Breast epithelium (tissue), 4 donors: ENCODE results near the gene ICAM2. TPM values are rescaled to one million over a fixed set of nuclear protein-coding genes. Genes with fewer than 3 reads are reported as not detected.

Experiments used
- DNase-seq, 2 donors: peaks; one replicate each; pipeline ENCODE4 v3.0.0-alpha.2; 2019; ENCODE audit warnings: low spot score in 2 of 2
- H3K27ac ChIP-seq, 2 donors: fragments of 200-600 bp; sonication (generic) in 1 of 2; one replicate each; pipeline ENCODE4 v1.5.1; 2016 to 2019; ENCODE audit warnings: mild to moderate bottlenecking in 1 of 2
- H3K27me3 ChIP-seq, 2 donors: fragments of 200-600 bp; sonication (generic) in 1 of 2; one replicate each; pipeline versions ENCODE4 v1.5.1 to v1.6.0; 2017 to 2019; ENCODE audit warnings: control low read depth in 1 of 2, mild to moderate bottlenecking in 1 of 2
- H3K36me3 ChIP-seq: fragments of 200-600 bp; one replicate; pipeline ENCODE4 v1.5.1; 2019
- H3K4me1 ChIP-seq, 2 donors: fragments of 200-600 bp; sonication (generic); one replicate each; pipeline ENCODE4 v1.5.1; 2016 to 2019; ENCODE audit warnings: control low read depth in 1 of 2
- H3K4me3 ChIP-seq, 3 donors: fragments of 200-600 bp; sonication (generic); 1 replicate in 2 of 3; 2 replicates in 1 of 3; pipeline ENCODE4 v1.5.1; 2016 to 2019; ENCODE audit warnings: mild to moderate bottlenecking in 3 of 3, moderate library complexity in 2 of 3
- H3K9me3 ChIP-seq, 2 donors: fragments of 200-600 bp; sonication (generic) in 1 of 2; one replicate each; pipeline ENCODE4 v1.5.1; 2016 to 2019; ENCODE audit warnings: control low read depth in 1 of 2
- POLR2A ChIP-seq: fragments of 450-650 bp; IDR thresholded peaks from one replicate; pipeline ENCODE4 v1.6.1; 2016; ENCODE audit warnings: antibody characterized with exemption, mild to moderate bottlenecking, moderate library complexity
- POLR2AphosphoS5 ChIP-seq, 3 donors: sonication (generic); formaldehyde crosslinking; IDR thresholded peaks; one replicate each; pipeline ENCODE4 v1.6.1; 2017; ENCODE audit warnings: antibody characterized with exemption in 3 of 3
- intact Hi-C: fragments of 100-400 bp; cut with DNase I; formaldehyde crosslinking; loops from one replicate; pipeline ENCODE4 v1.15.1; 2023; ENCODE audit warnings: low total_unique reads
- total RNA-seq, 3 donors: library from RNA; depleted of rRNA; stranded (reverse); fragments of >200 nt; gene quantifications; one replicate each; pipeline ENCODE4 v1.1.0, GENCODE V29; 2016
- TF ChIP-seq, protein P1 (sequence below), 3 donors: fragments of 450-650 bp; IDR thresholded peaks; one replicate each; pipeline ENCODE4 v1.5.1; 2016 to 2017; ENCODE audit warnings: antibody characterized with exemption in 3 of 3, mild to moderate bottlenecking in 3 of 3, moderate library complexity in 3 of 3

The ICAM2 gene
- total RNA-seq, 3 donors from 2014 or later: 26.1 to 106 (median 32.2) TPM

DNA sequence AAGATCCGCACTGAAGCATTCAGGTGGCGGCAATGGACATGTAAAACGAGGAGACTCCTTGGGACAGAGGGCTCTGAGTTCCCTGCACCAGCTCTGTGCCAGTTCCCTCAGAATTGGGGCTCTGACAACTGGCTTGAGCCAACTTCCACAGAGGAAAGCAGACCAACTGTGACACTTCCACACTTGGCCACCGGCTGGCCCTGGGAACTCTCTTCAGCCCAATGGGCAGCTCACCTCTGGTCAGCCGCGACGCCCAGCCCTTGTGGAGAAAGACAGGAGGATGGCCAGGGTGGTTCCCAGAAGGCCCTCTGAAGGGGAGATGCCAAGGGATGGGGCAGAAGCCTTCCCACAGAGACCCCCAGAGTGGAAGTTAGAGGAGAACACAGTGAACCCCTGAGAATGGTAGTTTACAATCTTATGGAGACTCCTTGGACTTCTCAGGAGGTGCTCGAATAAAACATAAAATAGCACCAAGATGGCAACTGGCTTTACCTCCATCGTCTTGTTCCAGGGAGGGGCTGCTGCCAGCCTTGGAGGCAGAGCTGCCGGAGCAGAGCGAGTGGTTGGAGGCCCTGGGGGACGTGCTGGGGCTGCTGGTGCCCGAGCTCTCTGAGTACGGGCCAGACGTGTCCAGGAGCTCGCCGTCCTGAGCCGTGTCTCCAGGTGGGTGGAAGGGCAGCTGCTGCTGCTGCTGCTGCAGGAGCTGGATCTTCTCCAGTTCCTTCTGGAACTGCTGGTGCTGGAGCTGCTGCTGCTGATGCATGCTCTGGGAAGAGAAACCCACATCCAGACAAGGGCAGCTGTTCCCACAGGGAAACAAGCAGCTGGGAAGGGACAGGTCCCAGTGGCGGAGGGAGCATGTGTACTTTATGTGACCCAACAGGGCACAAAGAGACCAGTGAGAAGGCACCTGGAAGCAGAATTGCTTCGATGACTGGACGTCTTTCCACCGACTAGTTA lies 35.0 kb upstream of the ICAM2 start:
- Histone ChIP-seq H3K36me3 (no peaks in the 10 kb centered on the region), H3K4me1 (peaks cover 0 to 5% of the 10 kb centered on the region in 2 donors), H3K27me3 (no peaks in the 10 kb centered on the region), H3K4me3 (no peak overlapping the region), H3K27ac (no peak overlapping the region), H3K9me3 (no peaks in the 10 kb centered on the region)
- DNase-seq: no peak
- TF ChIP-seq, protein P1, sequence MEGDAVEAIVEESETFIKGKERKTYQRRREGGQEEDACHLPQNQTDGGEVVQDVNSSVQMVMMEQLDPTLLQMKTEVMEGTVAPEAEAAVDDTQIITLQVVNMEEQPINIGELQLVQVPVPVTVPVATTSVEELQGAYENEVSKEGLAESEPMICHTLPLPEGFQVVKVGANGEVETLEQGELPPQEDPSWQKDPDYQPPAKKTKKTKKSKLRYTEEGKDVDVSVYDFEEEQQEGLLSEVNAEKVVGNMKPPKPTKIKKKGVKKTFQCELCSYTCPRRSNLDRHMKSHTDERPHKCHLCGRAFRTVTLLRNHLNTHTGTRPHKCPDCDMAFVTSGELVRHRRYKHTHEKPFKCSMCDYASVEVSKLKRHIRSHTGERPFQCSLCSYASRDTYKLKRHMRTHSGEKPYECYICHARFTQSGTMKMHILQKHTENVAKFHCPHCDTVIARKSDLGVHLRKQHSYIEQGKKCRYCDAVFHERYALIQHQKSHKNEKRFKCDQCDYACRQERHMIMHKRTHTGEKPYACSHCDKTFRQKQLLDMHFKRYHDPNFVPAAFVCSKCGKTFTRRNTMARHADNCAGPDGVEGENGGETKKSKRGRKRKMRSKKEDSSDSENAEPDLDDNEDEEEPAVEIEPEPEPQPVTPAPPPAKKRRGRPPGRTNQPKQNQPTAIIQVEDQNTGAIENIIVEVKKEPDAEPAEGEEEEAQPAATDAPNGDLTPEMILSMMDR (IDR thresholded peaks at IDR 0.05): no peak
- no peak for TF ChIP-seq POLR2AphosphoS5 (IDR thresholded peaks at IDR 0.05)
- TF ChIP-seq POLR2A: no peak
- intact Hi-C loops: no loop called here

- Histone ChIP-seq H3K4me1 (peaks cover 0 to 5% of the 10 kb centered on the region in 2 donors), H3K36me3 (peaks cover 3% of the 10 kb centered on the region), H3K27me3 (no peaks in the 10 kb centered on the region), H3K9me3 (no peaks in the 10 kb centered on the region), H3K27ac (no peak overlapping the region), H3K4me3 (no peak overlapping the region)
- TF ChIP-seq, protein P1 (IDR thresholded peaks at IDR 0.05): no peak
- DNase-seq: no peak
- intact Hi-C loops: no loop called here
Measured at GRCh38 chr17:64054304-64054703, 33.9 kb upstream of the ICAM2 start.

- intact Hi-C loops: no loop called here
- no peak for DNase-seq
Measured at GRCh38 chr17:64053101-64053500, 32.7 kb upstream of the ICAM2 start.

DNA sequence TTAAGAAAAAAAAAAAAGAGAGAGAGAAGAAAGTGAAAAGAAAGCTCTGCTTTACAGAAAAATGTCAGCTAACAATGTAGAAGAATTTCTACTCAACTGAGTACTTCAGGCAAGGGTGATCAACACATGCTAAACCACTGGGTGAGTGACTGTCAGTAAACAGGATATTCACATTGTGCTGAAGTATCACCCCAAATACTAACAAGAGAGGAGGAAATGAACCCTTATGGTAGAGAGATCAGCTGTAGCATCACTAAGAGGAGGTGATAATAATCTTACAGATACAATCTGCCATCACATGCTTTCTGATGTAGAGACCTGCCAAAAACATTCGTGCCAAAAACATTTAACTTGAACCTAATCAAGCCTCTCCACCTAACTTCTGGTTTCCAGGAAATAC lies 30.7 kb upstream of the ICAM2 start:
- Histone ChIP-seq H3K27me3 (no peaks in the 10 kb centered on the region), H3K27ac (no peak overlapping the region), H3K9me3 (no peaks in the 10 kb centered on the region), H3K4me3 (no peak overlapping the region), H3K36me3 (peaks cover 13% of the 10 kb centered on the region), H3K4me1 (peaks cover 0 to 4% of the 10 kb centered on the region in 2 donors)
- DNase-seq: no peak
- intact Hi-C loops: no loop called here
- TF ChIP-seq, protein P1 (IDR thresholded peaks at IDR 0.05): no peak
- TF ChIP-seq POLR2AphosphoS5 (IDR thresholded peaks at IDR 0.05) (no peak), POLR2A (no peak)

More at GRCh38 chr17:64053101-64053500, 32.7 kb upstream of the ICAM2 start:
- Histone ChIP-seq H3K4me1 (peaks cover 0 to 5% of the 10 kb centered on the region in 2 donors), H3K9me3 (no peaks in the 10 kb centered on the region), H3K4me3 (no peak overlapping the region), H3K36me3 (peaks cover 9% of the 10 kb centered on the region), H3K27ac (no peak overlapping the region), H3K27me3 (no peaks in the 10 kb centered on the region)
- no peak for TF ChIP-seq POLR2A
- TF ChIP-seq, protein P1 (IDR thresholded peaks at IDR 0.05): no peak
- no peak for TF ChIP-seq POLR2AphosphoS5 (IDR thresholded peaks at IDR 0.05)

DNA sequence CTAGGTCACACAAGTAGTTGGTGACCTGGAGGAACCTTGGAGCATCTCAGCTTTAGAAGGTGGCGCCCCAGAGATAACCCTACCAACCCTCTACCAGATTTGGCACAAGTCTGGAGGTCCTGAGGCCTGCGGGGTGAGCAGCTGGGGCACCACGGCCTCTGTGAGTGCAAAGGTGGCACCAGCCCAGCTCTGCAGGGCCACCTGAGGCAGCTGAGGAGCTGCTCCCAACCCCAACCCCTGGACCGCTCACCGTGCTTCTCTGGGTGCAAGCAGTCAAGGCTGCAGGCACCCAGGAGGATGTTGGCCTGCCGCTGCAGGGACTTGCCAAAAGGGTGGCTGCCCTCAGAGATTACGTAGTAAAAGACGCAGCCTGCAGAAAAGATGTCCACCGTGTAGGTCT lies 28.4 kb upstream of the ICAM2 start:
- Histone ChIP-seq H3K27me3 (no peaks in the 10 kb centered on the region), H3K4me3 (no peak overlapping the region), H3K4me1 (no peaks in the 10 kb centered on the region), H3K36me3 (peaks cover 26% of the 10 kb centered on the region), H3K9me3 (no peaks in the 10 kb centered on the region), H3K27ac (no peak overlapping the region)
- intact Hi-C loops: no loop called here
- no peak for DNase-seq
- TF ChIP-seq, protein P1 (IDR thresholded peaks at IDR 0.05): no peak
